ENCODE results near the gene TMEM87A. TPM values are rescaled to one million over a fixed set of nuclear protein-coding genes. Genes with fewer than 3 reads are reported as not detected.
A peak's percentile ranks its signal among the peaks of the same experiment; 100 is the strongest.

Gene TMEM87A
- total RNA-seq, 1 donor: 71.5 TPM

DNA sequence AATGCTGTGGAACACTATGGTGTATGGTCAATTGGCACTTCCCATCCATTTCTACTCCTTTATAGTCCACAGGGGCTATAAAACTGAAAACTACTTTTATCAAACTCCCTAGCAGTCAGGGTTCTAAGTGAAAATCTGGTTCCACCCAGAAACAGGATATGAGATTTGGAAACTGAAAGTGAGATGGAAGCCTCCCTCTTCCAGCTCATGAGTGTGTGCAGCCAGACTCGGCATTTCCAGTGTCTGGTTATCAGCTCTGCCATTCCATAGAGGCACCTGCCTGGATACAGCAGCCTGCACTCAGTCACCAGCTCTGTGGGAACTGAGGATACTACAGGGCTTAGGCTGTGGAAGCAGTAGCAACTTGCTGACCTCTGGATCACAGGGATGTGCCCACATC is 102.1 kb downstream of the TMEM87A start:
- DNase-seq (ENCODE audit: low read depth): no peak
- no peak overlapping the region for H3K4me3 ChIP-seq (ENCODE audit: low read depth, low read length)
- TF ChIP-seq, protein P1, sequence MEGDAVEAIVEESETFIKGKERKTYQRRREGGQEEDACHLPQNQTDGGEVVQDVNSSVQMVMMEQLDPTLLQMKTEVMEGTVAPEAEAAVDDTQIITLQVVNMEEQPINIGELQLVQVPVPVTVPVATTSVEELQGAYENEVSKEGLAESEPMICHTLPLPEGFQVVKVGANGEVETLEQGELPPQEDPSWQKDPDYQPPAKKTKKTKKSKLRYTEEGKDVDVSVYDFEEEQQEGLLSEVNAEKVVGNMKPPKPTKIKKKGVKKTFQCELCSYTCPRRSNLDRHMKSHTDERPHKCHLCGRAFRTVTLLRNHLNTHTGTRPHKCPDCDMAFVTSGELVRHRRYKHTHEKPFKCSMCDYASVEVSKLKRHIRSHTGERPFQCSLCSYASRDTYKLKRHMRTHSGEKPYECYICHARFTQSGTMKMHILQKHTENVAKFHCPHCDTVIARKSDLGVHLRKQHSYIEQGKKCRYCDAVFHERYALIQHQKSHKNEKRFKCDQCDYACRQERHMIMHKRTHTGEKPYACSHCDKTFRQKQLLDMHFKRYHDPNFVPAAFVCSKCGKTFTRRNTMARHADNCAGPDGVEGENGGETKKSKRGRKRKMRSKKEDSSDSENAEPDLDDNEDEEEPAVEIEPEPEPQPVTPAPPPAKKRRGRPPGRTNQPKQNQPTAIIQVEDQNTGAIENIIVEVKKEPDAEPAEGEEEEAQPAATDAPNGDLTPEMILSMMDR (IDR thresholded peaks at IDR 0.05; ENCODE audit: insufficient read depth, low read length): no peak

DNA sequence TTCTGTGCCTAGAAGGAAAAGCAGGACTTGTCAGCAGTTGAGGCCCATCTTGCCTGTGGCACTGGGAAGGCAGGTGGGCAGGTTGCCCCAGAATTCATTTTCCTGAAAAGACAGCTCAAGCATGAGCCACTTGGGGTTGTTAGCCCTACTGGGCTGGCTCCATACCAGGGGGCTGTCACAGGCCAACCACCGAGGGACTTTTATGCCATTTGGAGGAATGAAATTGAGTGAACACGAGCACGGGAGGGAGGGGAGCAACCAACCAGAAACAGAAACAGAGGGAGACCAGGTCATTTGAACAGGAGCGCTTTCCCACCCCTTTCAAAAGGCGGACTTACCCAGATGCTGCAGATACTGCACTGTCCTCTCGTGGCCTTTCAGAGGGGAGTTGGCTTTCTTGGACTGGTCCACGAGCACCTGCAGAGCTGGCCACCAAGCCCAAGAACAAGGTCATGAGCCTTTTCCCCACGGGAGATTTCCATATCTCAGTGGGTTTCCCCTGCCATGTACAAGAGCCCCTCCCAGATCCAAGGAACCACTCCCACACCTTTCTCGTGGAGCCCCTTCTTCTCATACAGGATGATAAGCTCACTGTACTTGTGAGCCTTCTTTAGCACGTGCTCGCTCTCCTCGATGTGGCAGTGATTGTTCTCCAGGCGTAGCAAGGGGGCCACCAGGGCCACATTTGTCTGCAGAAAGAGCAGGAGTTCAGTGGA is 106.8 kb downstream of the TMEM87A start:
- TF ChIP-seq, protein P1 (IDR thresholded peaks at IDR 0.05; ENCODE audit: insufficient read depth, low read length): no peak
- DNase-seq (ENCODE audit: low read depth): no peak
- H3K4me3 ChIP-seq (ENCODE audit: low read depth, low read length): no peak overlapping the region

DNA sequence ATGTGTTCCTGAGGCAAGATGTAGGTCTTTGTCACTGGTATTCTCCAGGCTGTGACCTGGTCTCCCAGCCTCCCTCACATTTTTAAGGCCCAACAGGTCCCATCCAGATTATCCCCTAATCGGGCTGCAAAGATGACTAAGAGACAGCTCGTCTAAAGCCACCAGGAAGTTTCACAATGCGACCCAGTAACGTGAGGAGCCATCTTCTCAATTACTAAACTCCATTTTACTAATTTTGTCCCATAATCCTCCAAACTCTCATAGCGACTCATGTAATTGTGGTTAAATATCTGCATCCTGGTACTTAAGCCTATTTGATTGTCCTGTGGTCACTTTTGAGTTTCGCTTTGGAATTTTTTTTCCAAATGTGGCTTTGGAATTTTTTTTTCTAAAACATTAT is 108.1 kb downstream of the TMEM87A start:
- H3K4me3 ChIP-seq (ENCODE audit: low read depth, low read length): no peak overlapping the region
- TF ChIP-seq, protein P1 (IDR thresholded peaks at IDR 0.05; ENCODE audit: insufficient read depth, low read length): no peak
- no peak for DNase-seq (ENCODE audit: low read depth)

DNA sequence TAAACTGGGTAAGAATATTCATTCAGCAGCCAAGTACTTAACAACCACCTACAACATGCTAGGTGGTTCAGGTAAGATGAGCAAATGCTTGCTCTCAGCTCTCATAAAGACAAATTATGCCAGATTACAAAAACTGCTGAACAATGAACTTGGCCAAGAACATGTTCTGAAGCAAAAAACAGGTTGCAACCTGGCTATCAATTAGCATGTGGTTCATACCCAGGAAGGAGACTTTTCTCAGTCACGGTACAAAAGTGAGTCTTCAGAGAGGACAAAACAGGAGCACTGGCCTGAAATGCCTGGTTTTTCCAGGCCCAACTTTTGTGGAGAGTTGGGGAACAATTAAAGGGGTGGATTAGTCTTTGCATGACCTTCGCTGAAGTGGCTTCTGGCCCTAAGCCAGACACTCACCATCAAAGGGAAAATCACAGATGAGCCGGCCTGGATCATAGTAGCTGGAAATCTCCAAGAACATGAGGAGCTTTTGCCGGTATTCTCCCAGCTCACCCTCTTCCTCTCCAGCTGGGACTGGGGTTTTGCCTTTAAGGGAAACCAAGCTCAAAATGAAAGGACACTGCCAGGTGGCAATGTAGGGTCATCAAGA is 109.2 kb downstream of the TMEM87A start:
- DNase-seq (ENCODE audit: low read depth): no peak
- H3K4me3 ChIP-seq (ENCODE audit: low read depth, low read length): no peak overlapping the region
- TF ChIP-seq, protein P1 (IDR thresholded peaks at IDR 0.05; ENCODE audit: insufficient read depth, low read length): no peak

- TF ChIP-seq, protein P1 (IDR thresholded peaks at IDR 0.05; ENCODE audit: insufficient read depth, low read length): no peak
- DNase-seq (ENCODE audit: low read depth): no peak
- H3K4me3 ChIP-seq (ENCODE audit: low read depth, low read length): no peak overlapping the region
These were observed 109.9 kb downstream of the TMEM87A start for GRCh38 chr15:42163291-42163690.

Small RNAs within 50 kb of the gene (small RNA-seq; reads per million reads assigned to genes)
- gene MIR627: 4.0 reads per million, percentile 86 among the genes with 10 or more reads in this experiment

Other genes with a start within 250 kb of the TMEM87A start
- gene PLA2G4D, start 178.9 kb downstream of the TMEM87A start, total RNA-seq (ENCODE audit: low replicate concordance): not detected in 2 replicates
- gene PLA2G4F, start 116.8 kb downstream of the TMEM87A start, total RNA-seq (ENCODE audit: low replicate concordance): not detected in 2 replicates
- 61.8 and 174 TPM in 2 replicates for gene VPS39, start 65.1 kb downstream of the TMEM87A start, total RNA-seq (ENCODE audit: low replicate concordance)
- 27.6 and 32.5 TPM in 2 replicates for gene GANC, start 232 bp downstream of the TMEM87A start, total RNA-seq (ENCODE audit: low replicate concordance)
- 1.6 and 2.5 TPM in 2 replicates for gene CAPN3, start 86.1 kb upstream of the TMEM87A start, total RNA-seq (ENCODE audit: low replicate concordance)
- gene ZNF106, start 217.7 kb upstream of the TMEM87A start, total RNA-seq (ENCODE audit: low replicate concordance): 72.8 and 203 TPM in 2 replicates
- gene SNAP23, start 222.2 kb upstream of the TMEM87A start, total RNA-seq (ENCODE audit: low replicate concordance): 39.8 and 87.4 TPM in 2 replicates

Data from fibroblast of the aortic adventitia (primary cell).